Activated CD4-positive, alpha-beta T cell treated with anti-CD3 and anti-CD28 coated beads for 48 hours (primary cell): ENCODE measurements around the gene LIMS2.

Experiments
- DNase-seq: peaks from one replicate; pipeline ENCODE4 v3.0.0-alpha.2; 2020

Gene LIMS2, protein sequence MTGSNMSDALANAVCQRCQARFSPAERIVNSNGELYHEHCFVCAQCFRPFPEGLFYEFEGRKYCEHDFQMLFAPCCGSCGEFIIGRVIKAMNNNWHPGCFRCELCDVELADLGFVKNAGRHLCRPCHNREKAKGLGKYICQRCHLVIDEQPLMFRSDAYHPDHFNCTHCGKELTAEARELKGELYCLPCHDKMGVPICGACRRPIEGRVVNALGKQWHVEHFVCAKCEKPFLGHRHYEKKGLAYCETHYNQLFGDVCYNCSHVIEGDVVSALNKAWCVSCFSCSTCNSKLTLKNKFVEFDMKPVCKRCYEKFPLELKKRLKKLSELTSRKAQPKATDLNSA

DNA sequence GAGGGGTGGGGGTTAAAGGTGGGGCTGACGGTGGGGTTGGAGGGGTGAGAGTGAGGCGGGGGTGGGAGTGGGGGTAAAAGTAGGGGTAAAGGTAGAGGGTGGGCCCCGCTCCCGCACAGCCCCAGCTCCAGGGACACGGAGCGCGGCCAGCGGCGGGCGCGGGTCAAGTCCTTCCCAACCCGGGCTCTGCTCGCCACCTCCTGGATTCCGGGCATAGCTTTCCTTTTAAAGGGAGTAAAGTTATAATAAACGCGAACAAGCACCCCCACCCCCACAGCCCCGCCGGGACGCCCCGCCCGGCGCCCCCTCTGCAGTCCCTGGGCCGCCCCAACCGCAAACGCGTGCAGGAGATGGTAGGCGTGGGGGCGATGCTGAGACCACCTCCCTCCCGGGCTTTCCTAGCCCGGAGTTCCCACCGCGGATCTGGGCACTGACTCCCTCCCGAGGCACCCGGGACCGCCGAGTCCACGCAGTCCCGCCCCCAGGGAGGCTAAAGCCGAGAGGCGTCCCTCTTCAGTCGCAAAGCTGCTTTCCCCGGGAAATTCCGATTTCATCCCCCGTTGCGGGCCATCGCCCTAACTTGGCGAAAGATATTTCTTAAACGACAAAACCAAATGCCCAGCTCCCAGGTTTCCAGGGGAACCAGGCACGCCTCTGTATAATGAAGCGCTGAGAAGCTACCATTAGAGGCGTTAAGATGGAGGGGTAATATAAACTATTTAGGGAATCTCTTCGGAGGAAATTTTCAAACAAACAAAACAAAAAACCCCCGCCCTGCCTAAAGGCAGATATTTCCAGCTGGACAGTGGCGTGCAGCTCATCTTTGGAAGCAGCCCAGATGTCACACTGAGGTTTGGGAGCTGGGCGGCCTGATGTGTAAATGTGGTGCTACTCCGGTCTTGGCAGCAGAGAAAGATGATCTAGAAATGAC is at the start of gene LIMS2:
TSS of gene LIMS2 (minus strand) at position 200 of the 931 bp plus-strand sequence. CDS start 506 bp downstream, outside the sequence.
- no peak for DNase-seq

GRCh38 chr2:127722807-127723206 is 47.5 kb upstream of the LIMS2 start:
- no peak for DNase-seq

- no peak for DNase-seq
These were observed 46.6 kb upstream of the LIMS2 start for GRCh38 chr2:127721978-127722355.

DNA sequence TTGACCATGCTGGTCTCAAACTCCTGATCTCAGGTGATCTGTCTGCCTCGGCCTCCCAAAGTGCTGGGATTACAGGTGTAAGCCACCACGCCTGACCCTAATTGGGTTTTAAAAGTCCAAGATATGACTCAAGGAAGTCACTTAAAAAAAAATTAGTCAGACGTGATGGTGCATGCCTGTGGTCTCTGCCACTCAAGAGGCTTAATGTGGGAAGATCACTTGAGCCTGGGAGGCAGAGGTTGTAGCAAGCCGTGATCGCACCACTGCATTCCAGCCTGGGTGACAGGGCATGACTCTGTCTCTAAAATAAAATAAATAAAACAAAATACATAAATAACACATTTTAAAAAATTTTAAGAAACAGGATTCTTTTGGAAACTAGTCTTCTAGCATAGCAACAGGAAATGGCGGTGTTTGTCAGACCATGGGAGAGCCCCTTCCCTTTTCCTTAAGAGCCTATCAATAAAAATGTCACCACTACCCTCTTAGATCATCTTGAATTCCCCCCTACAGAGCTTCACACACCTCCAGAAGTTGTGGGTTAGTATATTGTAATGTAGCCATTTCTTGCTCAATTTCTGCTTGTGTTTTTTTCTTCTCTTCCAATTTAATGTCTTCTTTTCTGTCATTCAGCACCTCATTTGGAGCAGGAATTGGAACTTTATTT is 46.1 kb upstream of the LIMS2 start:
- no peak for DNase-seq

GRCh38 chr2:127719301-127720218 is 44.2 kb upstream of the LIMS2 start:
- no peak for DNase-seq

DNA sequence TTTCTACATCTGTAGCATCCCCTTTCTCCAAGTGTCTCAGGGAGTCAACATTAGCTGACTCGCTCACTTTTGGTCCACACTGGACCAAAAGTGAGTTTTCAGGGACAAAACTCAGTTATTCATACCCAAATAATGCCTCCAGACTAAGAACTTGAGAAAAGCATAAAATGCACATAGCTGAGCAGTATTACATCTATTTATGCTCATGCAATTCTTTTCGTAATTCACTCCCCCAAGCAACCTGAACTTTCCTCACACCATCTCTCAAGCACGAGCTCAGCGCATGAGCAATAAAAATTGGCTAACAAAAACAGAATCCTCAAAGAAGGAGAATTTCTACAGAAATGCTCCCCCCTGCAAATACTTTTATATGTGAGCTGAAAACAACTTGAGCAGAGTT is 42.9 kb upstream of the LIMS2 start:
- no peak for DNase-seq

DNA sequence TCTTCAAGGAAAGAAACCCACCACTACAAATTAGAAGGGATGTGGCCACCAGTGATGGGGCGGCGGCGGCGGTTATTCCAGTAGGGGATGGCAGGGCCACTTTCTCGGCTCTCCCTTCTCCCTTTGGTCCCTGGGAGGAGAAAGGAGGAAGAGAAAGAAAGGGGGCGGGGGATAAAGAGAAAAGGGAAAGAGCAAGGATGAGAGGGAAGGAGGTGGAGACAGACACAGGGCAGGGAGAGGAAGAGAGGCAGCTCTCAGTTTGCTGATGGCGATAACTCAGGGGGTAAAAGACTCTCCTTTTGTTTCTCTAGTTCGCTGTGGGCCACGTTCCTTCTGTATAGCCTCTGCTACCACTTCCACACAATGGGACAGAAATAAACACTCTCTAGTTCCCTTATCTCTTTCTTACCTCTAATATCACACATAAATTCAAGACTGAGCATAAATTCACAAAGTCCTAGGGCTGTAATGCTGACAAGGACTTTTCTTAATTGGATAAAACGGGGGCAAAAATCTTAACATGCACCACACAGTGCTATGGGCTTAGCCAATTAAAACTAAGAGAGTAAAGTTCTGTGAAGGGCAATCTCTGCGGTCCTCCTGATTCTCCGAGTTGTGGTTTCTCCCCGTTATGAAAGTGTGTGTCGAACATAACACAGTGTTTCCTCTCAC is 40.6 kb upstream of the LIMS2 start:
- DNase-seq, result no peak

DNA sequence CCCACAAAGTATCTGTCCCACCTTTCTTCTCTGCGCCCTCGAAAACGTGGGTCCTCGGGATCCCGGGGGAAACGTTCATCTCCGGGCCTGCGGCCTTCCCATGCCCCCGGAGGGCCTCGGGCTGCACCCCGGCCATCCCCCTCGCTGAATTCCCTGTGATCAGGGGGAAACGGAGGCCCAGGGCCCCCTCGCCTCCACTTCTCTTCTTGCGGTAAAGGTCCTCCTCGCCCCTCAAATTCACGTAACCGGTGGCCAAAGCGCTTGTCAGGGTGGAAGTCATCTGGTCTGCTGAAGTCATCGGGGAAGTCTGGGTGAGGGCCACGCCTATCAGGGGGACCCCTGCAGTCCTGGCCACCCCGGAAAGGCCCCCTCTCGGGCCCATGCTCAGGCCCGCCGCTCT is 38.2 kb upstream of the LIMS2 start:
- no peak for DNase-seq

GRCh38 chr2:127712999-127713398 is 37.7 kb upstream of the LIMS2 start:
- DNase-seq, result no peak

- no peak for DNase-seq
These were observed 34.0 kb upstream of the LIMS2 start for GRCh38 chr2:127709336-127709735.

DNA sequence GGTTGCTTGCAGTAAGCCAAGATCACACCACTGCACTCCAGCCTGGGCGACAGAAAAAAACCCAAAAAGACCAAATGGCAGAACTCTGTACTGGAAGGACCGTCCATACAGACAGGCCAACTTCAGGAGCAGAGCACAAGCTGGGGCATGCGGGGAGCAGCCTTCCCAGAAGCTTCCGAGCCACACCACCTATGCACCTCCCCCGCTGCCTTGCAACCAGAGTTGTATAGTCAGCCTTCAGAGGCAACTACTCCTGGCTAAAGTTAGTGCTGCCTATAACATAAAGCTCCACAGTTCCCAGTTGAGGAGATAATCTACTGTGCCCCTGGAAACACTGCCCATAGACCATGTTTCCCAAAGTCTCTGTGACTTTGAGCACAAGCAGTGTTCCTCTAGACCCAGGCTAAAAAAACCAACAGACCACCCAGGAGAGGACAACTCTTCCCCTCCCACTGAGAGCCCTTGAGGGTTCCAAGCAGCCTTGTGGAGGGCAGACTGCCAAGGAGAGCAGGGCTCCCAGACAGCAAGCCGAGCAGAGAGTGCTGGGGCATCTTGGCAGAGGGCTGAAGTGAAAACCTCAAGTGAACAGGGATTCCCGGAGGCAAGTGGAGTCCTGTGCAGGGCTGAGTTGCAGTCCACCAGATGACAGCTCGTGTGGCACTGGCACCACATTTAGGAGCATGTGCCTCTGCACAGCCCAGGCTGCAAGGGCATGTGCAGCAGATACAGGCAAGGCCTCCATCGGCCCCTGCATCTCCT is 32.7 kb upstream of the LIMS2 start:
- DNase-seq, result no peak

DNA sequence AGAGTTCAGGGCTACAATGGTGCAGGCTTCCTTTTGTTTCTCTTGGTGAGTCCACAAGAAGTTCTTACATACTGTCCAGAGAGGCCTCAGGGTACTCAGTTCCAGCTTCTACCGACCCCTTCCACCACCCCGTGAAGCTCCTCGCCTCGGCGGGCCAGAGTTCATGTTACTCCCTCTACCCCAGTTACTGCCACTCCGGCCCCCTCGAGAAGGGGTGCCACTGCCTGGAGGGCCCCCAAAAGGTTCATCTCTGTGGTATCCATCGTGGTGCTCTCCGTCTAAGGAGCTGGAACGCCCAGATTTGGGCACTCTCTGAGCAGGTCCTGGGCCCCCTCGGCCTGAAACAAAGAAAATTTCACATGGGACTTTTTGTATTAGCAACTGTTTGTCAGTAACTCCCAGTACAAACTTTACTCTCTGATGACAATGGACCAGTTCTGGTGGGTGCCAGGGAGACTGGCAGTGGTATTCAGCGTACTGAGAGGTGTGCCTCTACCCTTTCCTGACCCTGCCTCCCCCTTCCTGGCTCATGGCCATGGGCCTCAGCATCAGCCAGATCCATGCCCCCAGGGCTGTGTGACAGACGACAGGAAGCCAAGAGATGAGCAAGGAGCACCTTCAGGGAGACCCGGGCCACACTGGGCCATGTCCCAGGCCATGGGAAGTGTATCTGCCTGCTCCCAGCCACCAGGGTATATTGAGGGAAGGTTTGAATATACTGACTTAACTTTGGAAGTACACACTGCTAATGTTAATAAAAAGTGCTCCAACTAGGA is 31.1 kb upstream of the LIMS2 start:
- DNase-seq, result no peak

GRCh38 chr2:127705391-127706065 is 30.2 kb upstream of the LIMS2 start:
- DNase-seq, result no peak

DNA sequence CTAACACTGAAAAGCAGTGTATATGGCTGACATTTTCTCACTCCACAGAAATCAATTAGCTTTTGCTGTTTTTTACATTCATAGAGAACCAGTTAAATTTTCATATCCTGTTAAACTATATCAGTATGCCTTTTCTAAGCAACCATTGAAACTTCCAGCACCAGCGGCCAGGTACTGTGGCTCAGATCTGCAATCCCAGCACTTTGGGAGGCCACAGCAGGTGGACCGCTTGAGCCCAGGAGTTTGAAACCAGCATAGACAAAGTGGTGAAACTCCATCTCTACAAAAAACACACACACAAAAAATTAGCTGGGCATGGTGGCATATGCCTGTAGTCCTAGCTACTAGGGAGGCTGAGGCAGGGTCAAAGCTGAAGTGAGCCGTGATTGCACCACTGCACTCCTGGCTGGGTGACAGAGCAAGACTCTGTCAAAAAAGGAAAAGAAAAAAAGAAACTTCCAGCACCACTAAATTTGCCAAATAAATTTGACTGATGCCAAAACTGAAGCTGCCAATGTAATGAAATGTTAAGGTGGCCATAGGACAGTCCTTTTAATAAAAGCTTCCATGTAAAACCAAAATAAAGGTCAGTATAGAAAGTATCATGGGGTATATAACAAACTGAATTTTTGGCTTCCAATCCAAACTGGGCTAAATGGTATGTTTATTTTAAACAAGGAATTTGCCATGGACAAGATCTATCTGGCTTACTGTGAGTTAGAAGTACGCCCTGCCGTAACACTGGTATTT is 29.5 kb upstream of the LIMS2 start:
- no peak for DNase-seq

- DNase-seq, result no peak
These were observed 28.0 kb upstream of the LIMS2 start for GRCh38 chr2:127703282-127703681.

- no peak for DNase-seq
These were observed 27.2 kb upstream of the LIMS2 start for GRCh38 chr2:127702395-127703009.

DNA sequence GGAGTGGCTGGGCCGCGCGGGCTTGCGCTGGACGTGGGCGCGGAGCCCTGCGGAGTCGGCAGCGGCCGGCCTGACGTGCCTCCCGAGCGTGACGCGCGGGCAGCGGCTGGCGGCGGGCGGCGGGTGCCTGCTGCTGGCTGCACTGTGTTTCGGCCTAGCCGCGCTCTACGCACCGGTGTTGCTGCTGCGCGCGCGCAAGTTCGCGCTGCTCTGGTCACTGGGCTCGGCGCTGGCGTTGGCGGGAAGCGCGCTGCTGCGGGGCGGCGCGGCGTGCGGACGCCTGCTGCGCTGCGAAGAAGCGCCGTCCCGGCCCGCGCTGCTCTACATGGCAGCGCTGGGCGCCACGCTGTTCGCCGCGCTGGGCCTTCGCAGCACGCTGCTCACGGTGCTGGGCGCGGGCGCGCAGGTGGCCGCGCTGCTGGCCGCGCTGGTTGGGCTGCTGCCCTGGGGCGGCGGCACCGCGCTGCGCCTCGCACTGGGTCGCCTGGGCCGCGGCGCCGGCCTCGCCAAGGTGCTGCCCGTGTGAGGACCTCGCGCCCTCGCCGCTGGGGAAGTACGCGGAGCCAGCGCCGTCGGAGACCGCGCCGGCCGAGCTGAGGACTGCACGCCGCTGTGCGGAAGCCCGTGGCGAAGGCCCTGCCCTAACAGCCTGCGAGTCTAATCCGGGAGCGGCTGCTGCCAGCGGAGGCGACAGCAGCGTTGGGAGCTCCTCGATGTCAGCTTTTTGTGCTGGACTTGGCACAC is 26.5 kb upstream of the LIMS2 start:
- DNase-seq, result peak; percentile 85
